22Rv1 (cell line): ENCODE measurements around the gene KCMF1.

ENCODE experiments used
- CTCF ChIP-seq: fragments of 450-650 bp; IDR thresholded peaks from 2 replicates; pipeline ENCODE4 v1.5.1; 2017; ENCODE audit warnings: mild to moderate bottlenecking
- ZFX ChIP-seq: fragments of 450-650 bp; IDR thresholded peaks from 2 replicates; pipeline ENCODE4 v1.6.1; 2017; ENCODE audit warnings: antibody characterized with exemption, borderline replicate concordance

GRCh38 chr2:85066006-85066740 is 95.2 kb downstream of the KCMF1 start:
- no peak for TF ChIP-seq CTCF
- TF ChIP-seq ZFX: no peak
